Endothelial cell of umbilical vein (primary cell): ENCODE results near the gene USHBP1. TPM values are rescaled to one million over a fixed set of nuclear protein-coding genes. Genes with fewer than 3 reads are reported as not detected.

Experiments
- BruUV-seq: library from RNA; stranded (reverse); fragments of 400-500 nt; replicated peaks from 2 replicates; lab custom pipeline; 2021; lab: Mats Ljungman, UMichigan
- CTCF ChIA-PET: fragments of 300-600, 350-600 bp; sonication (Branson Sonifier 250); formaldehyde crosslinking; loops from one replicate; lab custom pipeline; 2021; ENCODE audit warnings: antibody characterized with exemption, inconsistent platforms; lab: Charles Lee
- POLR2A ChIA-PET: fragments of 300-600, 350-600 bp; sonication (Branson Sonifier 250); formaldehyde crosslinking; loops from one replicate; lab custom pipeline; 2021; ENCODE audit warnings: antibody characterized with exemption, inconsistent platforms; lab: Charles Lee
- DNase-seq: peaks from one replicate; pipeline ENCODE4 v3.0.0-alpha.2; 2011; ENCODE audit warnings: low read depth, low spot score
- FAIRE-seq: peaks from 2 replicates; lab custom pipeline; 2011; peaks lifted over from hg19 to GRCh38; lab: Jason Lieb, UNC
- H2AFZ ChIP-seq: 2 replicates; pipeline ENCODE4 v1.6.0; 2012; ENCODE audit warnings: low read depth, low read length, control low read depth, inconsistent platforms
- H3K27ac ChIP-seq: 2 replicates; pipeline ENCODE4 v1.5.1; 2011; ENCODE audit warnings: low read depth, mild to moderate bottlenecking, control low read depth, low read length, moderate library complexity; ENCODE audit not compliant: insufficient read depth
- H3K27me3 ChIP-seq, 2 experiments: 2 replicates each; pipeline versions ENCODE4 v1.6.0 to v1.6.1; 2011; ENCODE audit warnings: low read length in 2 of 2, mixed read lengths in 1 of 2; ENCODE audit not compliant: control insufficient read depth in 2 of 2, insufficient read depth in 2 of 2
- H3K36me3 ChIP-seq, 2 experiments: 2 replicates in 1 of 2; 3 replicates in 1 of 2; pipeline ENCODE4 v1.5.1; 2011; ENCODE audit warnings: low read length in 2 of 2, mild to moderate bottlenecking in 1 of 2, moderate library complexity in 1 of 2; ENCODE audit not compliant: control insufficient read depth in 2 of 2, insufficient read depth in 2 of 2; ENCODE audit errors: extremely low read depth in 1 of 2
- H3K4me1 ChIP-seq: 3 replicates; pipeline ENCODE4 v1.5.1; 2011; ENCODE audit warnings: mild to moderate bottlenecking, low read length; ENCODE audit not compliant: control insufficient read depth, insufficient read depth; ENCODE audit errors: extremely low read depth
- H3K4me2 ChIP-seq: 2 replicates; pipeline ENCODE4 v1.6.1; 2011; ENCODE audit warnings: low read length, control low read depth, mixed read lengths; ENCODE audit not compliant: insufficient read depth
- H3K4me3 ChIP-seq, 3 experiments: fragments of 200-600 bp in 1 of 3; sonication (generic), shearing (Covaris generic) in 1 of 3; replicated peaks in 1 of 3; 2 replicates each; pipeline ENCODE4 v1.5.1; 2011 to 2016; ENCODE audit warnings: control low read depth in 3 of 3, low read length in 3 of 3, mild to moderate bottlenecking in 2 of 3, inconsistent platforms in 1 of 3, low read depth in 1 of 3, moderate library complexity in 1 of 3; ENCODE audit not compliant: insufficient read depth in 1 of 3
- H3K79me2 ChIP-seq: 2 replicates; pipeline ENCODE4 v1.6.0; 2012; ENCODE audit warnings: low read length, inconsistent platforms; ENCODE audit not compliant: control insufficient read depth, insufficient read depth
- H3K9ac ChIP-seq: replicated peaks from 2 replicates; pipeline ENCODE3; 2011; ENCODE audit warnings: low read length, control low read depth; ENCODE audit not compliant: insufficient read depth; ENCODE audit errors: extremely low read depth
- H3K9me1 ChIP-seq: replicated peaks from 3 replicates; pipeline ENCODE4 v1.6.0; 2011; ENCODE audit warnings: mild to moderate bottlenecking, low read length; ENCODE audit not compliant: control insufficient read depth, insufficient read depth; ENCODE audit errors: extremely low read depth
- H3K9me3 ChIP-seq: replicated peaks from 2 replicates; pipeline ENCODE4 v1.5.1; 2012; ENCODE audit warnings: low read length, inconsistent platforms; ENCODE audit not compliant: control insufficient read depth, insufficient read depth
- H4K20me1 ChIP-seq: replicated peaks from 2 replicates; pipeline ENCODE3; 2011; ENCODE audit warnings: mild to moderate bottlenecking, low read length; ENCODE audit not compliant: control insufficient read depth, insufficient read depth; ENCODE audit errors: extremely low read depth
- CTCF ChIP-seq, 2 donors: IDR thresholded peaks; 1 replicate in 1 of 2; 2 replicates in 1 of 2; pipeline ENCODE4 v1.5.1; 2011; ENCODE audit warnings: low read length in 2 of 2, mild to moderate bottlenecking in 2 of 2, moderate library complexity in 2 of 2, control low read depth in 1 of 2, inconsistent platforms in 1 of 2, low read depth in 1 of 2; ENCODE audit not compliant: insufficient read depth in 1 of 2; ENCODE audit errors: extremely low read depth in 1 of 2
- EZH2 ChIP-seq: IDR thresholded peaks from 2 replicates; pipeline ENCODE4 v1.6.1; 2012; ENCODE audit warnings: borderline replicate concordance, low read depth, mild to moderate bottlenecking, moderate library complexity, low read length, inconsistent platforms; ENCODE audit not compliant: severe bottlenecking
- FOS ChIP-seq: IDR thresholded peaks from 2 replicates; pipeline ENCODE4 v1.6.1; 2011; ENCODE audit warnings: mild to moderate bottlenecking, low read length, moderate library complexity, borderline replicate concordance; ENCODE audit not compliant: insufficient read depth
- GATA2 ChIP-seq: IDR thresholded peaks from 2 replicates; pipeline ENCODE4 v1.7.0; 2011; ENCODE audit warnings: low read depth, mild to moderate bottlenecking, moderate library complexity, mixed read lengths, low read length; ENCODE audit not compliant: insufficient read length, insufficient read depth
- MYC ChIP-seq: IDR thresholded peaks from one replicate; pipeline ENCODE4 v1.6.1; 2011; ENCODE audit warnings: mild to moderate bottlenecking, low read depth, low read length
- POLR2AphosphoS5 ChIP-seq: IDR thresholded peaks from 2 replicates; pipeline ENCODE4 v1.6.1; 2012; ENCODE audit warnings: low read depth, mild to moderate bottlenecking, control low read depth, low read length, moderate library complexity; ENCODE audit not compliant: insufficient read depth
- dilution Hi-C: fragments of 300-500 bp; cut with MboI; formaldehyde crosslinking; loops from one replicate; pipeline ENCODE4 v1.15.0; 2019; ENCODE audit warnings: low sequenced_read_pairs; ENCODE audit not compliant: extremely low pct_ligation_motif_present
- intact Hi-C: fragments of 100-400 bp; cut with micrococcal nuclease; formaldehyde crosslinking; loops from one replicate; pipeline ENCODE4 v1.10.0; 2022
- polyA plus RNA-seq, 4 experiments: library from polyadenylated mRNA; depleted of rRNA in 3 of 4; stranded (reverse) in 3 of 4; unstranded in 1 of 4; fragments of >200 nt; gene quantifications; 2 replicates each; pipeline versions ENCODE4 v1.2.1 to v1.2.3, GENCODE V29; 2011 to 2012; ENCODE audit warnings: missing spikeins in 1 of 4
- total RNA-seq: library from RNA; stranded (reverse); gene quantifications from 2 replicates; pipeline ENCODE4 v1.2.3, GENCODE V29; 2021
- TF ChIP-seq, protein P1 (sequence below): IDR thresholded peaks from 2 replicates; pipeline ENCODE4 v1.6.1; 2011; ENCODE audit not compliant: insufficient read depth, insufficient read length

USHBP1 gene
- total and polyA plus RNA-seq, 2 donors (not counting 3 experiments of a cell fraction or from before 2014, with no cell fraction given) = 14.8 to 20.4 TPM

- BruUV-seq = no TSS peak
- intact Hi-C loops = no loop called here
- no peaks in the 10 kb centered on the region for H4K20me1 ChIP-seq
- H3K27me3 ChIP-seq = no peaks in the 10 kb centered on the region
- no peak overlapping the region for H3K27ac ChIP-seq
- DNase-seq (no peak), FAIRE-seq (no peak)
- ChIA-PET POLR2A (no interaction called here), CTCF (no interaction called here)
- no peak overlapping the region for H2AFZ ChIP-seq
- no peak overlapping the region for H3K4me3 ChIP-seq
- dilution Hi-C loops = no loop called here
- peaks cover 0 to 25% of the 10 kb centered on the region in 2 experiments for H3K36me3 ChIP-seq
- peaks cover 13% of the 10 kb centered on the region for H3K4me1 ChIP-seq
- no peaks in the 10 kb centered on the region for H3K9me1 ChIP-seq
- H3K79me2 ChIP-seq = no peaks in the 10 kb centered on the region
- no peak for TF ChIP-seq FOS
- TF ChIP-seq, protein P1, sequence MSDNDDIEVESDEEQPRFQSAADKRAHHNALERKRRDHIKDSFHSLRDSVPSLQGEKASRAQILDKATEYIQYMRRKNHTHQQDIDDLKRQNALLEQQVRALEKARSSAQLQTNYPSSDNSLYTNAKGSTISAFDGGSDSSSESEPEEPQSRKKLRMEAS = no peak
- TF ChIP-seq GATA2 = no peak
- no peak for TF ChIP-seq EZH2
- TF ChIP-seq CTCF (IDR thresholded peaks at IDR 0.05; ENCODE audit: extremely low read depth in 1 of 2, insufficient read depth in 1 of 2, low read depth in 1 of 2, low read length in 2 of 2) = no peak
- no peak for TF ChIP-seq MYC
- TF ChIP-seq POLR2AphosphoS5 = no peak
- no peak overlapping the region for H3K4me2 ChIP-seq
- no peak overlapping the region for H3K9ac ChIP-seq
- H3K9me3 ChIP-seq = no peaks in the 10 kb centered on the region
Observed at GRCh38 chr19:17213334-17213733, 51.2 kb downstream of the USHBP1 start.
